BLaER1 (cell line): ENCODE results near the gene LHX2.

Experiments used
- H3K27ac ChIP-seq: shearing (Covaris generic); formaldehyde crosslinking; 2 replicates; pipeline ENCODE4 v1.8.1; 2022
- H3K27me3 ChIP-seq: shearing (Covaris generic); formaldehyde crosslinking; 2 replicates; pipeline ENCODE4 v1.8.1; 2022
- H3K36me3 ChIP-seq: shearing (Covaris generic); formaldehyde crosslinking; 2 replicates; pipeline ENCODE4 v1.8.1; 2022
- H3K4me1 ChIP-seq: shearing (Covaris generic); formaldehyde crosslinking; 2 replicates; pipeline ENCODE4 v1.8.1; 2022
- H3K4me2 ChIP-seq: shearing (Covaris generic); formaldehyde crosslinking; 2 replicates; pipeline ENCODE4 v1.8.1; 2022
- H3K4me3 ChIP-seq: shearing (Covaris generic); formaldehyde crosslinking; 2 replicates; pipeline ENCODE4 v1.8.1; 2022
- H3K9ac ChIP-seq: shearing (Covaris generic); formaldehyde crosslinking; 2 replicates; pipeline ENCODE4 v1.8.1; 2022
- H3K9me3 ChIP-seq: shearing (Covaris generic); formaldehyde crosslinking; 2 replicates; pipeline ENCODE4 v1.8.1; 2022
- H4K20me1 ChIP-seq: shearing (Covaris generic); formaldehyde crosslinking; 2 replicates; pipeline ENCODE4 v1.8.1; 2022
- Cebpa-rat ChIP-seq: shearing (Covaris generic); IDR thresholded peaks from 2 replicates; pipeline ENCODE4 v1.8.1; 2022

LHX2 gene

GRCh38 chr9:124005029-124005771 is 6.4 kb upstream of the LHX2 start:
- Histone ChIP-seq H3K27me3 (peaks cover 100% of the 10 kb centered on the region), H4K20me1 (peaks cover 100% of the 10 kb centered on the region)
- no peak for TF ChIP-seq Cebpa-rat

GRCh38 chr9:124006448-124007361 is 4.9 kb upstream of the LHX2 start:
- no peak overlapping the region for H3K4me2 ChIP-seq

More at GRCh38 chr9:124005029-124005771, 6.4 kb upstream of the LHX2 start:
- no peak overlapping the region for H3K4me3 ChIP-seq
- H3K4me1 ChIP-seq: peaks cover 7% of the 10 kb centered on the region; the same call in 1 of the 2 replicates
- H3K36me3 ChIP-seq: no peaks in the 10 kb centered on the region
- H3K4me2 ChIP-seq: no peak overlapping the region
- no peak overlapping the region for H3K9ac ChIP-seq
- H3K9me3 ChIP-seq: peaks cover 3% of the 10 kb centered on the region; the same call in 1 of the 2 replicates
- no peak overlapping the region for H3K27ac ChIP-seq

GRCh38 chr9:124007565-124008302 is 3.8 kb upstream of the LHX2 start:
- peaks cover 100% of the 10 kb centered on the region for H3K27me3 ChIP-seq
- H3K4me1 ChIP-seq: peaks cover 31% of the 10 kb centered on the region
- no peak overlapping the region for H3K4me2 ChIP-seq
- H3K36me3 ChIP-seq: no peaks in the 10 kb centered on the region
- H3K9ac ChIP-seq: no peak overlapping the region
- no peak overlapping the region for H3K27ac ChIP-seq
- peaks cover 98% of the 10 kb centered on the region for H4K20me1 ChIP-seq
- H3K4me3 ChIP-seq: no peak overlapping the region
- H3K9me3 ChIP-seq: peaks cover 15% of the 10 kb centered on the region
- TF ChIP-seq Cebpa-rat: no peak

More at GRCh38 chr9:124006448-124007361, 4.9 kb upstream of the LHX2 start:
- no peak overlapping the region for H3K4me3 ChIP-seq
- peaks cover 5% of the 10 kb centered on the region for H3K9me3 ChIP-seq
- H3K4me1 ChIP-seq: peaks cover 22% of the 10 kb centered on the region
- H3K27ac ChIP-seq: no peak overlapping the region
- TF ChIP-seq Cebpa-rat: no peak
- H3K36me3 ChIP-seq: no peaks in the 10 kb centered on the region
- peaks cover 100% of the 10 kb centered on the region for H3K27me3 ChIP-seq
- H4K20me1 ChIP-seq: peaks cover 98% of the 10 kb centered on the region
- no peak overlapping the region for H3K9ac ChIP-seq

- H3K4me1 ChIP-seq: peaks cover 31% of the 10 kb centered on the region
- H3K9me3 ChIP-seq: peaks cover 15% of the 10 kb centered on the region
- no peak overlapping the region for H3K27ac ChIP-seq
- H3K4me3 ChIP-seq: 0 out of 2 replicates have a peak overlapping the region, but pooled peaks have one; percentile 20
- H4K20me1 ChIP-seq: peaks cover 98% of the 10 kb centered on the region
- H3K9ac ChIP-seq: no peak overlapping the region
- peak overlapping the region; percentile 18; the same call in 1 of the 2 replicates for H3K4me2 ChIP-seq
- no peak for TF ChIP-seq Cebpa-rat
- H3K27me3 ChIP-seq: peaks cover 100% of the 10 kb centered on the region
- no peaks in the 10 kb centered on the region for H3K36me3 ChIP-seq
Observed at GRCh38 chr9:124008303-124008693, 3.3 kb upstream of the LHX2 start.

- peaks cover 31% of the 10 kb centered on the region for H3K4me1 ChIP-seq
- peaks cover 100% of the 10 kb centered on the region for H3K27me3 ChIP-seq
- H3K36me3 ChIP-seq: no peaks in the 10 kb centered on the region
- no peak overlapping the region for H3K9ac ChIP-seq
- no peak for TF ChIP-seq Cebpa-rat
- peaks cover 98% of the 10 kb centered on the region for H4K20me1 ChIP-seq
- H3K4me2 ChIP-seq: peak overlapping the region; percentile 18; the same call in 1 of the 2 replicates
- peaks cover 15% of the 10 kb centered on the region for H3K9me3 ChIP-seq
- no peak overlapping the region for H3K27ac ChIP-seq
- 0 out of 2 replicates have a peak overlapping the region, but pooled peaks have one; percentile 20 for H3K4me3 ChIP-seq
Observed at GRCh38 chr9:124008694-124009530, 2.7 kb upstream of the LHX2 start.

DNA sequence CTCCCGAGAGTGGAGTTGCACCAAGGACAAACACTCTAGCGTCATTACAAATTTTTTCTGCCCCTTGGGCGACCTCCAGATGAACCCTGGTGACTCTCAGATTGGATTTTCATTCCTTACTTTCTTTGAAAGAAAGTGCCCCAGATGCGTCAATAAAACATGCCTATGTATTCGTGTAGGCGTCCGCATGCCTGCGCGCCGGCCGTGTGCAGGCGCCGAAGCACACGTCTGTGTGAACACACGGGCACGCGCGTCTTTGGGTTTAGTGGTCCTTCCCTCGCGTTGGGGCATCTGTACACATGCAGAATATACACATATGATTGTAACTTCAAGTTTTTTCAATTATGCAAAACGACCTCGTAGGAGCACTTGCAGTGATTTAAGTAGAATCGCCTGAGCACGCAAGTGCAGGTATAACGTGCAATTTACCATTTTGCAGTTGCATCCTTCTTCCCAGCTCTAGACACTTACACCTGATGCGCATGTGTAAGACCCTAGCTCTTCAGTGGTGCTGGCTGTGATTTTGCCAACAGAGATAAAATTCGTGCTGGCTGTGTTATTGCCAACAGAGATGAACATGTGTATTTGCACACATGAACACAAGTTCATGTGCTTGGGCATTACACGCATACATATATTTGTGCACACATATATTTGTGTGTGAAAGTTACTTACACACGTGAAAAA is 1.9 kb upstream of the LHX2 start:
- Histone ChIP-seq H3K36me3 (no peaks in the 10 kb centered on the region), H3K27ac (no peak overlapping the region), H3K9me3 (peaks cover 15% of the 10 kb centered on the region), H3K4me2 (no peak overlapping the region), H3K9ac (no peak overlapping the region), H3K27me3 (peaks cover 100% of the 10 kb centered on the region), H3K4me3 (no peak overlapping the region), H4K20me1 (peaks cover 96% of the 10 kb centered on the region), H3K4me1 (peaks cover 31% of the 10 kb centered on the region)
- TF ChIP-seq Cebpa-rat: no peak

DNA sequence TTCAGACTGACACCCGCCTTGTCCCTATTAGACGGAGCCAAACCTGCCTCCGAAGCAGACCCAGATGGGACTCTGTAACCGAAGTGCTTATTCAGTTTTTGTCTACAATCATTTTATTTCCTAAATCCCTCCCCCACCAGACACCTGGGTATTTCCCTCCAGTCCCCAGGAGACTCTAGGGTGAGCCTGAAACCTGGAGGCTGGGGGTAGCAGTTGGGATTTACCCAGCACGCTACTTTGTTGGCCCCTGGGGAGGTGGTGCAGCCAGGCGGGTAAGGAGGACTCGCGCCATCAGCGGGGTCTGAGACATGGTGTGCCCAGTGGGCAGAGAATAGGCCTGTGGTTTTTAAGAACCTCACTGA is 1.3 kb upstream of the LHX2 start:
- Histone ChIP-seq H3K4me3 (no peak overlapping the region), H3K9ac (no peak overlapping the region), H3K27me3 (peaks cover 100% of the 10 kb centered on the region), H3K27ac (no peak overlapping the region), H3K4me2 (no peak overlapping the region), H3K4me1 (peaks cover 31% of the 10 kb centered on the region), H4K20me1 (peaks cover 96% of the 10 kb centered on the region), H3K9me3 (peaks cover 13% of the 10 kb centered on the region), H3K36me3 (no peaks in the 10 kb centered on the region)
- TF ChIP-seq Cebpa-rat: no peak

GRCh38 chr9:124010665-124011321 is 775 bp upstream of the LHX2 start:
- Histone ChIP-seq H3K4me1 (peaks cover 31% of the 10 kb centered on the region), H3K27me3 (peaks cover 100% of the 10 kb centered on the region), H3K27ac (no peak overlapping the region), H3K4me3 (peak overlapping the region; percentile 44), H3K9me3 (peaks cover 13% of the 10 kb centered on the region), H3K4me2 (peak overlapping the region; percentile 73), H3K36me3 (no peaks in the 10 kb centered on the region), H3K9ac (no peak overlapping the region), H4K20me1 (peaks cover 96% of the 10 kb centered on the region)
- TF ChIP-seq Cebpa-rat: no peak
